HG03097 (cell line): ENCODE results near the gene GIMAP6.
"Not testable (repeated sequence)": the region's sequence is repeated elsewhere in the genome, so short reads cannot be mapped to it uniquely, and the experiment has no call there.

Experiments used
- ATAC-seq: cut with Tn5 transposase; IDR thresholded peaks from one replicate; pipeline ENCODE4 v1.9.1; 2021; ENCODE audit not compliant: unreplicated experiment, low FRiP score

Gene GIMAP6

GRCh38 chr7:150586785-150587152 is 45.4 kb downstream of the GIMAP6 start:
- no peak for ATAC-seq

- ATAC-seq = no peak
Observed at GRCh38 chr7:150586068-150586784, 46.0 kb downstream of the GIMAP6 start.

DNA sequence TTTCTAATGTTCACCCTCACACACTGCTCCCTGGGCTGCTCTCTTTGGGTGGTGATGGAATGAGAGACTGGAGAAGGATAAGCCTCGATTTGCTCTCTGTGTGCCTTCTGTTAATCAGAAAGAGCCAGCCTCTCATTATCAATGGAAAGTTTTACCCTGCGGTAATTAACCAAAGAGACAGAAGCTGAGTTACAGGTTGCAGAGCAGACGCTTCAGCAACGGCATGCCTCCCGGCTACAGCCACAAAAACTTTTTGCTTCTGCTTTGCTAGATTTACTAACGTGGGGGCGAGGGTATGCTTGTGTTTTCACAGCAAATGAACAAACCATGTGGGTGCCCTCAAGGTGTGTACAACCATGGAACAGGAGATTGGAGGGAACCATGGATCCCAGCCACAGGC is 47.0 kb downstream of the GIMAP6 start:
- ATAC-seq = no peak

DNA sequence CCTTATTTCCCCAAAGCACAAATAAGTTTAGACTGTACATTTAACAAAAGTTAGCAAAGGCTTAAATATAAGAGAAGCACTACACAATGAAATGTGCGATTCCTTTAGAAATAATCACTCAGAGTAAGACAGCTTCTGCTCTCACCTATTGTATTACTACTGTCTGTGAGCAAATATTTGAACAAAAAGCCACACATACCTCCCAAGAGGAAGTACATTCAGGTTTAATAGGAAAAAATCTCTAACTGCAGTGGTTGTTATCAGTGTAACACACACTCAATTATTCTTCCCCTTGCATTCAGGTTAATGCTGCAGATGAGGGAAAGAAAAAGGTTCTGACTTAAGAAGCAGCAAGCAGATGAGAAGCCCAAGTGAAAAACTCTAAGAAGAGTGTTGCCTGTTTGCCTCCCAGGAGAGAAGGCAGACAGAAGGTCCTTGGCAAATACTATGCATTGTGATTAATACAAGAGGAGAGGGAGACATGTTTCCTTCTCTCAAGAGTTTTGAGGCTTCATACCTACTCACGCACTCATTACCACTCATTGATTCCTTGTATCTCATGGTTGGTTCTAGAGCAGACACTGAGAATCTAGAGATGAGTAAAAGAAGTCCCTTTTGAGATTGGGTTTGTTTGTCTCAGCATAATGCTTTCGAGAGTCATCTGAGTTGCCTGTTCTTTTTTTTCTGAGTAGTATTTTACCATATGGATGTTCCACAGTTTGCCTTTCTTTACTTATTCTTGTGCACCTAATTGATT is 51.4 kb downstream of the GIMAP6 start:
- ATAC-seq = no peak

DNA sequence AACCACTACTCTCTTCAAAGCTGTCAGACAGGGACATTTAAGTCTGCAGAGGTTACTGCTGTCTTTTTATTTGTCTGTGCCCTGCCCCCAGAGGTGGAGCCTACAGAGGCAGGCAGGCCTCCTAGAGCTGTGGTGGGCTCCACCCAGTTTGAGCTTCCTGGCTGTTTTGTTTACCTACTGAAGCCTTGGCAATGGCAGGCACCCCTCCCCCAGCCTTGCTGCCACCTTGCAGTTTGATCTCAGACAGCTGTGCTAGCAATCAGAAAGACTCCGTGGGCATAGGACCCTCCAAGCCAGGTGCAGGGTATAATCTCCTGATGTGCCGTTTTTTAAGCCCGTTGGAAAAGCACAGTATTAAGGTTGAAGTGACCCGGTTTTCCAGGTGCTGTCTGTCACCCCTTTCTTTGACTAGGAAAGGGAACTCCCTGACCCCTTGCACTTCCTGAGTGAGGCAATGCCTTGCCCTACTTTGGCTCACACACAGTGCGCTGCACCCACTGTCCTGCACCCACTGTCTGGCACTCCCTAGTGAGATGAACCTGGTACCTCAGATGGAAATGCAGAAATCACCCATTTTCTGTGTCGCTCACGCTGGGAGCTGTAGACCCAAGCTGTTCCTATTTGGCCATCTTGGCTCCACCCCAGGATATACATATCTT is 52.1 kb downstream of the GIMAP6 start:
- not testable (repeated sequence) for ATAC-seq
